ENCODE measurements around the gene CEP290. TPM values are rescaled to one million over a fixed set of nuclear protein-coding genes. Genes with fewer than 3 reads are reported as not detected.

CEP290 gene
- total and polyA plus RNA-seq, 2 experiments from 2014 or later: 12.1 to 17.0 TPM

DNA sequence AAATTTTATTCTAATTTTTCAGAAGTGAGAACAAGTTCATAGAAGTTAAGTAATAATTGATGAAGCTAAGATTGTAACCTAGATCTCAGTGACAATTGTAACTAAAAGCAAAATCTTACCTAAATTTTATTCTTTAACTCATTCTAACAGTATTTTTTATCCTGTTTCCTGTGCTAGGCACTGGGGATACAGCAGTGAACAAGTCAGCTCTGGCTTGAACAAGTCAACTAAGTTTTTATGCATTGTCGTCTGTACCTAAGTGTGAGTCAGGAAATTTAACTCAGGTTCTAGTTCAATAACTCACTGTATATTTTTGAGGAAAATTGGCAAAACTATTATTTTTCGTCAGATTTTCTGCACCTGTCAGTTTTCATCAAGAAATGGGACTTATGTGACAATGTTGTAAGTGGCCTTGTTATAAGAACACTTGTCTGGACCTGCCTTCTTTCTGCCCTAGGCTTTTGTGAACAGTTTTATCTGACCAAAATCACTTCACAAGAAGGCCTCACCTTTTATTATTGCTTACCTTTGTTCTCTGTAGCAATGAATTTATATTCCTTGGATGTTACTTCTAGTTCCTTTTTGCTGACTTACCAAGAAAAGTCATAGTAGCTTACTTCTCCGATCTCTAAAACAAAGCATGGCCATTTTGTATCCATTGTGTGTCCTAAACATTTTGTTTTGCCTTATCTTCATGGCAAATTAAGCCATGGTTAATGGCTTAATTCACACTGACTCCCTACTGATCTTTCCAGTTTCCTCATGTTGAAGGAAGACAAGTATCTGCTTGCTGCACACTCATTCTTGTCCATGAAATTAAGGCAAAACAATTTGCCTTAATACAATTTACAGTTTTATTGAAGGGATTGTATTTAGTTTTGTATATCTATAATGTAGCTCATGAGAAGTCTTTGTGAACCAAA lies 2.9 kb upstream of the CEP290 start:
- H3K4me2 ChIP-seq: peak overlapping the region; percentile 82
- 82% methylated on average over 3 of the region's 3 CpGs for WGBS (ENCODE audit: low lambda C conversion rate, missing lambda C conversion rate)
- no peaks in the 10 kb centered on the region for H3K9me3 ChIP-seq (ENCODE audit: low read depth)
- no peak overlapping the region for H3K27ac ChIP-seq
- H2AFZ ChIP-seq: no peak overlapping the region
- H3K4me1 ChIP-seq (ENCODE audit: insufficient read depth): peaks cover 6% of the 10 kb centered on the region
- H4K20me1 ChIP-seq (ENCODE audit: insufficient read depth, poor library complexity, severe bottlenecking): no peaks in the 10 kb centered on the region
- no peaks in the 10 kb centered on the region for H3K27me3 ChIP-seq
- H3K9me2 ChIP-seq (replicated peaks; ENCODE audit: insufficient read depth): no peaks in the 10 kb centered on the region
- H3K4me3 ChIP-seq: no peak overlapping the region
- TF ChIP-seq EZH2phosphoT487 (IDR thresholded peaks at IDR 0.05; ENCODE audit: low read depth, severe bottlenecking, unreplicated experiment) (no peak), EZH2 (IDR thresholded peaks at IDR 0.05; ENCODE audit: borderline replicate concordance) (no peak)
- TF ChIP-seq, protein P1, sequence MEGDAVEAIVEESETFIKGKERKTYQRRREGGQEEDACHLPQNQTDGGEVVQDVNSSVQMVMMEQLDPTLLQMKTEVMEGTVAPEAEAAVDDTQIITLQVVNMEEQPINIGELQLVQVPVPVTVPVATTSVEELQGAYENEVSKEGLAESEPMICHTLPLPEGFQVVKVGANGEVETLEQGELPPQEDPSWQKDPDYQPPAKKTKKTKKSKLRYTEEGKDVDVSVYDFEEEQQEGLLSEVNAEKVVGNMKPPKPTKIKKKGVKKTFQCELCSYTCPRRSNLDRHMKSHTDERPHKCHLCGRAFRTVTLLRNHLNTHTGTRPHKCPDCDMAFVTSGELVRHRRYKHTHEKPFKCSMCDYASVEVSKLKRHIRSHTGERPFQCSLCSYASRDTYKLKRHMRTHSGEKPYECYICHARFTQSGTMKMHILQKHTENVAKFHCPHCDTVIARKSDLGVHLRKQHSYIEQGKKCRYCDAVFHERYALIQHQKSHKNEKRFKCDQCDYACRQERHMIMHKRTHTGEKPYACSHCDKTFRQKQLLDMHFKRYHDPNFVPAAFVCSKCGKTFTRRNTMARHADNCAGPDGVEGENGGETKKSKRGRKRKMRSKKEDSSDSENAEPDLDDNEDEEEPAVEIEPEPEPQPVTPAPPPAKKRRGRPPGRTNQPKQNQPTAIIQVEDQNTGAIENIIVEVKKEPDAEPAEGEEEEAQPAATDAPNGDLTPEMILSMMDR (IDR thresholded peaks at IDR 0.05; ENCODE audit: poor library complexity): no peak
- H3K36me3 ChIP-seq (replicated peaks; ENCODE audit: insufficient read depth, low read depth): no peaks in the 10 kb centered on the region
- DNase-seq (ENCODE audit: low spot score): no peak
- H3K79me2 ChIP-seq: peaks cover 64% of the 10 kb centered on the region

DNA sequence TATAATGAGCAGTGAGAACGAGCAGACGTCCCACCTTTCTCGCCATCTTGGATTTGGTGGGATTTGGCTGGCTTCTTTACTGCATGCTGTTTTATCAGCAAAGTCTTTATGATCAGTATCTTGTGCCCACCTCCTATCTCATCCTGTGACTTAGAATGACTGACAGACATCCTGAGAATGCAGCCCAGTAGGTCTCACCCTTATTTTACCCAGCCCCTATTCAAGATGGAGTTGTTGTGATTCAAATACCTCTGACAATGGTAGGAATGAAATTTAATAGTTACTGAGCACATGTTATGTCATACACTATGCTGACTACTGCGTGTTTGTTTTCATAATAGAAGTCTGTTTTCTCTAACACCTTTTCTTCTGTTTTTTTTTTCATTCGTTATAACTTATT lies 2.1 kb upstream of the CEP290 start:
- H3K9me2 ChIP-seq (replicated peaks; ENCODE audit: insufficient read depth): no peaks in the 10 kb centered on the region
- no peaks in the 10 kb centered on the region for H3K36me3 ChIP-seq (replicated peaks; ENCODE audit: insufficient read depth, low read depth)
- WGBS (ENCODE audit: low lambda C conversion rate, missing lambda C conversion rate): 86% methylated on average over 5 of the region's 5 CpGs
- no peaks in the 10 kb centered on the region for H3K27me3 ChIP-seq
- H3K4me3 ChIP-seq: no peak overlapping the region
- H3K79me2 ChIP-seq: peaks cover 61% of the 10 kb centered on the region
- peaks cover 6% of the 10 kb centered on the region for H3K4me1 ChIP-seq (ENCODE audit: insufficient read depth)
- H3K4me2 ChIP-seq: peak overlapping the region; percentile 82
- H4K20me1 ChIP-seq (ENCODE audit: insufficient read depth, poor library complexity, severe bottlenecking): no peaks in the 10 kb centered on the region
- DNase-seq (ENCODE audit: low spot score): no peak
- no peaks in the 10 kb centered on the region for H3K9me3 ChIP-seq (ENCODE audit: low read depth)
- no peak overlapping the region for H2AFZ ChIP-seq
- H3K27ac ChIP-seq: no peak overlapping the region
- no peak for TF ChIP-seq EZH2phosphoT487 (IDR thresholded peaks at IDR 0.05; ENCODE audit: low read depth, severe bottlenecking, unreplicated experiment)
- TF ChIP-seq EZH2 (IDR thresholded peaks at IDR 0.05; ENCODE audit: borderline replicate concordance): no peak
- TF ChIP-seq, protein P1 (IDR thresholded peaks at IDR 0.05; ENCODE audit: poor library complexity): no peak

DNA sequence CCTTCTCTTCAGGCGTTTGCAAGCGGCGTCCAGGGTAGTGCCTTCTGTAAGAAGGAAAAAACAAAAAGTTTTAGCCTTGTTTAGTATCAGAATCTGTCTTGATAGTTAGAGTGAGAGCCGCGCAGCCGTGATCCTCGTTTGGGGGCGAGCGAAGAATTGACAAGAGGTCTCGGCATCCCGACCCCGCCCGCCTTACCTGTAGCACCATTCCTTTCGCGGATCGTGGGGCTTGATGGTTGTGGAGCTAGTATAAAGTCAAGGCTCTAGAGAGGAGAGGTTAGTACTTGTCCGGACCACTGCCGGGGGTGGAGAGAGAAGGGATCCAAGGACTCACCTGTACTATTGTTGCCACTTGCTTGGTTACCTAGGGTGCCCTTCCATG lies 713 bp upstream of the CEP290 start:
- H2AFZ ChIP-seq: peak overlapping the region; percentile 85
- TF ChIP-seq EZH2 (IDR thresholded peaks at IDR 0.05; ENCODE audit: borderline replicate concordance) (no peak), EZH2phosphoT487 (IDR thresholded peaks at IDR 0.05; ENCODE audit: low read depth, severe bottlenecking, unreplicated experiment) (no peak)
- TF ChIP-seq, protein P1 (IDR thresholded peaks at IDR 0.05; ENCODE audit: poor library complexity): no peak
- H3K79me2 ChIP-seq: peaks cover 49% of the 10 kb centered on the region
- H3K4me2 ChIP-seq: peak overlapping the region; percentile 82
- peak overlapping the region; percentile 54 for H3K27ac ChIP-seq
- H3K36me3 ChIP-seq (replicated peaks; ENCODE audit: insufficient read depth, low read depth): no peaks in the 10 kb centered on the region
- peaks cover 6% of the 10 kb centered on the region for H3K4me1 ChIP-seq (ENCODE audit: insufficient read depth)
- no peaks in the 10 kb centered on the region for H3K27me3 ChIP-seq
- peak overlapping the region; percentile 47 for H3K4me3 ChIP-seq
- no peaks in the 10 kb centered on the region for H3K9me3 ChIP-seq (ENCODE audit: low read depth)
- H3K9me2 ChIP-seq (replicated peaks; ENCODE audit: insufficient read depth): no peaks in the 10 kb centered on the region
- peak; percentile 39 for DNase-seq (ENCODE audit: low spot score)
- H4K20me1 ChIP-seq (ENCODE audit: insufficient read depth, poor library complexity, severe bottlenecking): no peaks in the 10 kb centered on the region
- 2% methylated on average over 18 of the region's 18 CpGs for WGBS (ENCODE audit: low lambda C conversion rate, missing lambda C conversion rate)

Data from hepatocyte (in vitro differentiated cells).